GM12878 (cell line): ENCODE measurements around the gene FOSB. TPM values are rescaled to one million over a fixed set of nuclear protein-coding genes. Genes with fewer than 3 reads are reported as not detected.
A peak's percentile ranks its signal among the peaks of the same experiment; 100 is the strongest.

Experiments
- ATF7 ChIP-seq: fragments of 450-650 bp; IDR thresholded peaks from 2 replicates; pipeline ENCODE4 v1.6.1; 2016; ENCODE audit warnings: low read depth, mild to moderate bottlenecking
- CHD4 ChIP-seq: fragments of 200-600 bp; sonication (generic); IDR thresholded peaks from 2 replicates; pipeline ENCODE4 v1.6.1; 2016; ENCODE audit warnings: mild to moderate bottlenecking
- CREB1 ChIP-seq: IDR thresholded peaks from 2 replicates; pipeline ENCODE4 v1.6.1; 2012; ENCODE audit warnings: low read depth, mild to moderate bottlenecking, inconsistent platforms
- EGR1 ChIP-seq, 2 experiments: IDR thresholded peaks; 1 replicate in 1 of 2; 2 replicates in 1 of 2; pipeline ENCODE4 v1.6.1; 2011 to 2012; ENCODE audit warnings: low read depth in 2 of 2, low read length in 2 of 2, borderline replicate concordance in 1 of 2, mild to moderate bottlenecking in 1 of 2, moderate library complexity in 1 of 2
- HCFC1 ChIP-seq: fragments of 150-350 bp; IDR thresholded peaks from 2 replicates; pipeline ENCODE4 v1.6.1; 2014; ENCODE audit warnings: low read length
- HDAC6 ChIP-seq: fragments of 200-600 bp; sonication (generic); IDR thresholded peaks from one replicate; pipeline ENCODE4 v1.8.0; 2017; ENCODE audit warnings: antibody characterized with exemption; ENCODE audit not compliant: unreplicated experiment
- HDGF ChIP-seq: fragments of 450-650 bp; IDR thresholded peaks from 2 replicates; pipeline ENCODE4 v1.6.1; 2016; ENCODE audit warnings: antibody characterized with exemption
- IKZF2 ChIP-seq, 2 experiments: fragments of 450-650 bp; IDR thresholded peaks; 2 replicates each; pipeline ENCODE4 v1.6.1; 2017; ENCODE audit warnings: mild to moderate bottlenecking in 2 of 2, moderate library complexity in 2 of 2
- IRF5 ChIP-seq: fragments of 450-650 bp; IDR thresholded peaks from 2 replicates; pipeline ENCODE4 v1.6.1; 2017; ENCODE audit warnings: borderline replicate concordance
- JUND ChIP-seq: IDR thresholded peaks from 2 replicates; pipeline ENCODE4 v1.6.1; 2012; ENCODE audit warnings: low read depth, mild to moderate bottlenecking, low read length, improper control_type of control experiment, moderate library complexity
- KAT2A ChIP-seq: conservative IDR thresholded peaks from 2 replicates; pipeline ENCODE4 v1.6.1; 2011; ENCODE audit warnings: low read depth, low read length; ENCODE audit not compliant: control insufficient read depth
- LARP7 ChIP-seq: fragments of 450-650 bp; IDR thresholded peaks from 2 replicates; pipeline ENCODE4 v1.6.1; 2017; ENCODE audit warnings: mild to moderate bottlenecking
- MTA3 ChIP-seq: IDR thresholded peaks from 2 replicates; pipeline ENCODE4 v1.6.1; 2012; ENCODE audit warnings: low read length, inconsistent platforms, borderline replicate concordance
- NR2C1 ChIP-seq: fragments of 450-650 bp; IDR thresholded peaks from 2 replicates; pipeline ENCODE4 v1.6.1; 2017; ENCODE audit warnings: antibody characterized with exemption, mild to moderate bottlenecking, moderate library complexity
- POLR2A ChIP-seq: IDR thresholded peaks from 2 replicates; pipeline ENCODE4 v1.6.1; 2011; ENCODE audit warnings: low read depth, mild to moderate bottlenecking, low read length
- PRDM15 ChIP-seq: fragments of 450-650 bp; formaldehyde crosslinking; IDR thresholded peaks from 2 replicates; pipeline ENCODE4 v1.4.0; 2020; ENCODE audit warnings: mild to moderate bottlenecking, moderate library complexity
- RBBP5 ChIP-seq: fragments of 200-600 bp; sonication (generic); conservative IDR thresholded peaks from 2 replicates; pipeline ENCODE4 v1.6.1; 2016
- RUNX3 ChIP-seq: IDR thresholded peaks from 2 replicates; pipeline ENCODE4 v1.6.1; 2012; ENCODE audit warnings: low read length, inconsistent platforms
- SIN3A ChIP-seq: IDR thresholded peaks from 2 replicates; pipeline ENCODE4 v1.6.1; 2012; ENCODE audit warnings: low read depth, low read length, improper control_type of control experiment
- SMC3 ChIP-seq: IDR thresholded peaks from 2 replicates; pipeline ENCODE4 v1.6.1; 2011; ENCODE audit warnings: low read length, improper control_type of control experiment, borderline replicate concordance
- STAT3 ChIP-seq: IDR thresholded peaks from 2 replicates; pipeline ENCODE4 v1.6.1; 2011; ENCODE audit warnings: low read depth, low read length, improper control_type of control experiment
- TCF12 ChIP-seq: IDR thresholded peaks from 2 replicates; pipeline ENCODE4 v1.6.1; 2011; ENCODE audit warnings: low read depth, mild to moderate bottlenecking, low read length
- polyA plus RNA-seq, 11 experiments: library from polyadenylated mRNA; depleted of rRNA in 4 of 11; unstranded in 6 of 11; stranded (reverse) in 5 of 11; fragments of >200 nt; fragmentation: Nextera tagmentation in 4 of 11; fragmentation: Illumina TruSeq in 1 of 11; extraction: Ambion mirVana in 4 of 11; extraction: Trizol in 1 of 11; gene quantifications; 1 replicate in 1 of 11; 2 replicates in 10 of 11; pipeline versions ENCODE4 v1.2.1 to v1.2.3, GENCODE V29; 2011 to 2016; ENCODE audit warnings: inconsistent platforms in 2 of 11, missing spikeins in 2 of 11, low read depth in 1 of 11
- total RNA-seq, 4 experiments: library from RNA; depleted of rRNA in 3 of 4; stranded (reverse); fragments of >200 nt in 3 of 4; fragmentation: Illumina TruSeq in 1 of 4; extraction: Trizol in 1 of 4; gene quantifications; 2 replicates each; pipeline versions ENCODE4 v1.2.1 to v1.2.3, GENCODE V29; 2013 to 2021
- TF ChIP-seq, protein P1 (sequence below): IDR thresholded peaks from 2 replicates; pipeline ENCODE4 v1.6.1; 2012; ENCODE audit warnings: mild to moderate bottlenecking, low read depth, low read length
- TF ChIP-seq, protein P2 (sequence below): fragments of 450-650 bp; IDR thresholded peaks from 2 replicates; pipeline ENCODE4 v1.6.1; 2014; ENCODE audit warnings: mild to moderate bottlenecking

FOSB gene
- total and polyA plus RNA-seq, 10 of the 15 experiments (the other 5 are each of a cell fraction or from before 2014, with no cell fraction given): 0.06 to 0.56 (median 0.26) TPM

- TF ChIP-seq EGR1 (IDR thresholded peaks at IDR 0.05; ENCODE audit: borderline replicate concordance in 1 of 2, low read depth in 2 of 2, low read length in 2 of 2) (peak in 1 of 2 experiments; percentile 74; a peak in 2 of 3 replicates), HDGF (peak; percentile 66; the same call in 1 of the 2 replicates), SIN3A (0 out of 2 replicates have a peak, but pooled peaks have one; percentile 18), TCF12 (no peak), POLR2A (no peak), CREB1 (0 out of 2 replicates have a peak, but pooled peaks have one; percentile 30), JUND (no peak), IKZF2 (IDR thresholded peaks at IDR 0.05) (peak; percentile 98), ATF7 (peak; percentile 41), NR2C1 (no peak), SMC3 (no peak), LARP7 (no peak), MTA3 (no peak), KAT2A (no peak), CHD4 (no peak), PRDM15 (CRISPR knock-in tag) (no peak), RBBP5 (no peak), HDAC6 (no peak), HCFC1 (no peak; the same call in 1 of the 2 replicates), IRF5 (no peak), STAT3 (0 out of 2 replicates have a peak, but pooled peaks have one; percentile 76), RUNX3 (peak; percentile 92)
- TF ChIP-seq, protein P1, sequence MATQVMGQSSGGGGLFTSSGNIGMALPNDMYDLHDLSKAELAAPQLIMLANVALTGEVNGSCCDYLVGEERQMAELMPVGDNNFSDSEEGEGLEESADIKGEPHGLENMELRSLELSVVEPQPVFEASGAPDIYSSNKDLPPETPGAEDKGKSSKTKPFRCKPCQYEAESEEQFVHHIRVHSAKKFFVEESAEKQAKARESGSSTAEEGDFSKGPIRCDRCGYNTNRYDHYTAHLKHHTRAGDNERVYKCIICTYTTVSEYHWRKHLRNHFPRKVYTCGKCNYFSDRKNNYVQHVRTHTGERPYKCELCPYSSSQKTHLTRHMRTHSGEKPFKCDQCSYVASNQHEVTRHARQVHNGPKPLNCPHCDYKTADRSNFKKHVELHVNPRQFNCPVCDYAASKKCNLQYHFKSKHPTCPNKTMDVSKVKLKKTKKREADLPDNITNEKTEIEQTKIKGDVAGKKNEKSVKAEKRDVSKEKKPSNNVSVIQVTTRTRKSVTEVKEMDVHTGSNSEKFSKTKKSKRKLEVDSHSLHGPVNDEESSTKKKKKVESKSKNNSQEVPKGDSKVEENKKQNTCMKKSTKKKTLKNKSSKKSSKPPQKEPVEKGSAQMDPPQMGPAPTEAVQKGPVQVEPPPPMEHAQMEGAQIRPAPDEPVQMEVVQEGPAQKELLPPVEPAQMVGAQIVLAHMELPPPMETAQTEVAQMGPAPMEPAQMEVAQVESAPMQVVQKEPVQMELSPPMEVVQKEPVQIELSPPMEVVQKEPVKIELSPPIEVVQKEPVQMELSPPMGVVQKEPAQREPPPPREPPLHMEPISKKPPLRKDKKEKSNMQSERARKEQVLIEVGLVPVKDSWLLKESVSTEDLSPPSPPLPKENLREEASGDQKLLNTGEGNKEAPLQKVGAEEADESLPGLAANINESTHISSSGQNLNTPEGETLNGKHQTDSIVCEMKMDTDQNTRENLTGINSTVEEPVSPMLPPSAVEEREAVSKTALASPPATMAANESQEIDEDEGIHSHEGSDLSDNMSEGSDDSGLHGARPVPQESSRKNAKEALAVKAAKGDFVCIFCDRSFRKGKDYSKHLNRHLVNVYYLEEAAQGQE: no peak
- TF ChIP-seq, protein P2, sequence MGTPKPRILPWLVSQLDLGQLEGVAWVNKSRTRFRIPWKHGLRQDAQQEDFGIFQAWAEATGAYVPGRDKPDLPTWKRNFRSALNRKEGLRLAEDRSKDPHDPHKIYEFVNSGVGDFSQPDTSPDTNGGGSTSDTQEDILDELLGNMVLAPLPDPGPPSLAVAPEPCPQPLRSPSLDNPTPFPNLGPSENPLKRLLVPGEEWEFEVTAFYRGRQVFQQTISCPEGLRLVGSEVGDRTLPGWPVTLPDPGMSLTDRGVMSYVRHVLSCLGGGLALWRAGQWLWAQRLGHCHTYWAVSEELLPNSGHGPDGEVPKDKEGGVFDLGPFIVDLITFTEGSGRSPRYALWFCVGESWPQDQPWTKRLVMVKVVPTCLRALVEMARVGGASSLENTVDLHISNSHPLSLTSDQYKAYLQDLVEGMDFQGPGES: no peak
These were observed 47.4 kb downstream of the FOSB start (continued) for GRCh38 chr19:45515081-45515624.
